Neural progenitor cell (in vitro differentiated cells): ENCODE data around the gene KCNMA1. TPM values are rescaled to one million over a fixed set of nuclear protein-coding genes. Genes with fewer than 3 reads are reported as not detected.

Experiments
- DNase-seq: peaks from one replicate; pipeline ENCODE4 v3.0.0-alpha.2; 2016; ENCODE audit warnings: low spot score
- H2AFZ ChIP-seq: fragments of 200-600 bp; sonication (generic); replicated peaks from 2 replicates; pipeline ENCODE4 v1.6.1; 2016; ENCODE audit warnings: antibody characterized with exemption
- H3F3A ChIP-seq: fragments of 200-600 bp; sonication (generic); 2 replicates; pipeline ENCODE4 v1.6.1; 2016; ENCODE audit warnings: antibody characterized with exemption, low read depth
- H3K27ac ChIP-seq: fragments of 200-600 bp; sonication (generic); 2 replicates; pipeline ENCODE4 v1.5.1; 2016; ENCODE audit warnings: mild to moderate bottlenecking
- H3K27me3 ChIP-seq: fragments of 200-600 bp; sonication (generic); 2 replicates; pipeline ENCODE4 v1.6.1; 2016; ENCODE audit warnings: mild to moderate bottlenecking, moderate library complexity
- H3K36me3 ChIP-seq: fragments of 200-600 bp; sonication (generic); 2 replicates; pipeline ENCODE4 v1.5.1; 2016
- H3K4me1 ChIP-seq: fragments of 200-600 bp; sonication (generic); 2 replicates; pipeline ENCODE4 v1.6.1; 2016; ENCODE audit warnings: mixed run types
- H3K4me2 ChIP-seq: fragments of 200-600 bp; sonication (generic); 2 replicates; pipeline ENCODE4 v1.6.1; 2016
- H3K4me3 ChIP-seq: fragments of 200-600 bp; sonication (generic); 2 replicates; pipeline ENCODE4 v1.5.1; 2016
- H3K79me2 ChIP-seq: fragments of 200-600 bp; sonication (generic); 2 replicates; pipeline ENCODE4 v1.6.1; 2016; ENCODE audit warnings: low read depth
- H3K9ac ChIP-seq: fragments of 200-600 bp; sonication (generic); 2 replicates; pipeline ENCODE4 v1.6.1; 2016
- H3K9me3 ChIP-seq: fragments of 200-600 bp; sonication (generic); 2 replicates; pipeline ENCODE4 v1.5.1; 2016; ENCODE audit warnings: low read depth
- H4K20me1 ChIP-seq: fragments of 200-600 bp; sonication (generic); 2 replicates; pipeline ENCODE4 v1.6.1; 2016; ENCODE audit warnings: low read depth
- H3K27ac Mint-ChIP-seq: 3 replicates; pipeline ENCODE4 v1.8.0; 2021; ENCODE audit warnings: mixed read lengths
- H3K27me3 Mint-ChIP-seq: 2 replicates; pipeline ENCODE4 v1.8.0; 2022; ENCODE audit warnings: low read depth, mild to moderate bottlenecking, inconsistent platforms, moderate library complexity, mixed read lengths; ENCODE audit not compliant: insufficient read depth
- H3K36me3 Mint-ChIP-seq: 3 replicates; pipeline ENCODE4 v1.8.0; 2021; ENCODE audit warnings: mixed read lengths
- H3K4me1 Mint-ChIP-seq: 3 replicates; pipeline ENCODE4 v1.8.0; 2021; ENCODE audit warnings: mixed read lengths
- H3K4me3 Mint-ChIP-seq: 3 replicates; pipeline ENCODE4 v1.8.0; 2021; ENCODE audit warnings: mild to moderate bottlenecking, moderate library complexity, mixed read lengths
- H3K9me3 Mint-ChIP-seq: 3 replicates; pipeline ENCODE4 v1.8.0; 2020; ENCODE audit warnings: mixed read lengths
- CTCF ChIP-seq: fragments of 200-600 bp; sonication (generic); IDR thresholded peaks from 2 replicates; pipeline ENCODE4 v1.5.1; 2017; ENCODE audit warnings: antibody characterized with exemption, mild to moderate bottlenecking
- EZH2 ChIP-seq: fragments of 200-600 bp; sonication (generic); IDR thresholded peaks from 2 replicates; pipeline ENCODE4 v1.6.1; 2017; ENCODE audit warnings: antibody characterized with exemption, mild to moderate bottlenecking, moderate library complexity
- EZH2phosphoT487 ChIP-seq: fragments of 200-600 bp; sonication (generic); IDR thresholded peaks from 2 replicates; pipeline ENCODE4 v1.6.1; 2017; ENCODE audit warnings: antibody characterized with exemption
- total RNA-seq: library from RNA; depleted of rRNA; stranded (reverse); fragments of >200 nt; gene quantifications from 2 replicates; pipeline ENCODE4 v1.2.3, GENCODE V29; 2015; ENCODE audit warnings: low replicate concordance

KCNMA1 gene
- total RNA-seq, 1 donor from 2014 or later: 2.4 TPM

- Histone ChIP-seq H4K20me1 (no peaks in the 10 kb centered on the region), H3K4me3 (no peak overlapping the region), H3F3A (no peaks in the 10 kb centered on the region), H3K9me3 (no peaks in the 10 kb centered on the region), H3K9ac (no peak overlapping the region), H3K4me1 (peaks cover 6% of the 10 kb centered on the region), H2AFZ (no peak overlapping the region), H3K36me3 (no peaks in the 10 kb centered on the region), H3K4me2 (no peak overlapping the region), H3K27me3 (no peaks in the 10 kb centered on the region), H3K79me2 (no peaks in the 10 kb centered on the region), H3K27ac (no peak overlapping the region)
- TF ChIP-seq EZH2: no peak
- no peak for TF ChIP-seq EZH2phosphoT487
- TF ChIP-seq CTCF: no peak
- no peak for DNase-seq
- H3K27me3 Mint-ChIP-seq: peaks cover 4% of the 10 kb centered on the region
- H3K4me3 Mint-ChIP-seq: no peak overlapping the region
- peaks cover 4% of the 10 kb centered on the region for H3K4me1 Mint-ChIP-seq
- H3K9me3 Mint-ChIP-seq: no peaks in the 10 kb centered on the region
- H3K36me3 Mint-ChIP-seq: peaks cover 2% of the 10 kb centered on the region
- no peak overlapping the region for H3K27ac Mint-ChIP-seq
Observed at GRCh38 chr10:76903387-76903945, 734.1 kb downstream of the KCNMA1 start.

- Mint-ChIP-seq H3K27me3 (peaks cover 4% of the 10 kb centered on the region), H3K9me3 (no peaks in the 10 kb centered on the region), H3K27ac (no peak overlapping the region), H3K4me3 (no peak overlapping the region), H3K36me3 (peaks cover 2% of the 10 kb centered on the region), H3K4me1 (peaks cover 4% of the 10 kb centered on the region)
- no peak overlapping the region for H3K4me3 ChIP-seq
- H3K9me3 ChIP-seq: no peaks in the 10 kb centered on the region
- no peak overlapping the region for H3K9ac ChIP-seq
- peak overlapping the region; percentile 73 for H2AFZ ChIP-seq
- peak; percentile 82 for DNase-seq
- H3K27ac ChIP-seq: no peak overlapping the region
- peaks cover 6% of the 10 kb centered on the region for H3K4me1 ChIP-seq
- H3K27me3 ChIP-seq: no peaks in the 10 kb centered on the region
- no peaks in the 10 kb centered on the region for H4K20me1 ChIP-seq
- H3K4me2 ChIP-seq: no peak overlapping the region
- no peaks in the 10 kb centered on the region for H3F3A ChIP-seq
- TF ChIP-seq EZH2 (no peak), EZH2phosphoT487 (no peak), CTCF (peak; percentile 69)
- no peaks in the 10 kb centered on the region for H3K36me3 ChIP-seq
- no peaks in the 10 kb centered on the region for H3K79me2 ChIP-seq
Observed at GRCh38 chr10:76902949-76903348, 734.7 kb downstream of the KCNMA1 start.

GRCh38 chr10:76901701-76902100 is 735.9 kb downstream of the KCNMA1 start:
- Histone ChIP-seq H3K4me1 (peaks cover 6% of the 10 kb centered on the region), H3K36me3 (no peaks in the 10 kb centered on the region), H3F3A (no peaks in the 10 kb centered on the region), H2AFZ (no peak overlapping the region), H3K27me3 (no peaks in the 10 kb centered on the region), H3K79me2 (no peaks in the 10 kb centered on the region), H3K27ac (no peak overlapping the region), H4K20me1 (no peaks in the 10 kb centered on the region), H3K4me2 (no peak overlapping the region), H3K9me3 (no peaks in the 10 kb centered on the region), H3K4me3 (no peak overlapping the region), H3K9ac (no peak overlapping the region)
- Mint-ChIP-seq H3K27me3 (peaks cover 4% of the 10 kb centered on the region), H3K9me3 (no peaks in the 10 kb centered on the region), H3K4me3 (no peak overlapping the region), H3K36me3 (no peaks in the 10 kb centered on the region), H3K27ac (no peak overlapping the region), H3K4me1 (peaks cover 4% of the 10 kb centered on the region)
- no peak for DNase-seq
- no peak for TF ChIP-seq CTCF
- TF ChIP-seq EZH2: no peak
- TF ChIP-seq EZH2phosphoT487: no peak
